ENCODE data around the gene PTPN7.

- no peak for TF ChIP-seq CTCF (IDR thresholded peaks at IDR 0.05; ENCODE audit: low read depth, low read length)
- no peak for TF ChIP-seq EZH2phosphoT487 (IDR thresholded peaks at IDR 0.05; ENCODE audit: low read depth)
These were observed 3.8 kb downstream of the PTPN7 start for GRCh38 chr1:202156590-202156989.

Data from OCI-LY3 (cell line).